Measurements from ENCODE around the gene PRM3.
A peak's percentile ranks its signal among the peaks of the same experiment; 100 is the strongest.

The PRM3 gene

GRCh38 chr16:11258553-11259492 is 14.6 kb downstream of the PRM3 start:
- DNase-seq = peak; percentile 21

- DNase-seq = peak; percentile 63
These were observed 16.1 kb downstream of the PRM3 start for GRCh38 chr16:11257131-11257938.

- DNase-seq = peak; percentile 50
These were observed 16.7 kb downstream of the PRM3 start for GRCh38 chr16:11256661-11257130.

- DNase-seq = peak; percentile 88
These were observed 17.4 kb downstream of the PRM3 start, which contains the start of gene SOCS1 for GRCh38 chr16:11255737-11256660. TSS of gene SOCS1 (minus strand) at chr16:11256204. CDS start at chr16:11255478, 726 bp downstream.

- peak; percentile 61 for DNase-seq
These were observed 18.3 kb downstream of the PRM3 start for GRCh38 chr16:11254913-11255736.

GRCh38 chr16:11253995-11254912 is 19.2 kb downstream of the PRM3 start:
- peak; percentile 21 for DNase-seq

GRCh38 chr16:11253009-11253994 is 20.1 kb downstream of the PRM3 start:
- DNase-seq = peak; percentile 63

- DNase-seq = peak; percentile 24
These were observed 20.9 kb downstream of the PRM3 start for GRCh38 chr16:11252482-11252931.

GRCh38 chr16:11251525-11252481 is 21.6 kb downstream of the PRM3 start:
- DNase-seq = peak; percentile 81

GRCh38 chr16:11250786-11251524 is 22.5 kb downstream of the PRM3 start:
- no peak for DNase-seq

- no peak for DNase-seq
These were observed 23.2 kb downstream of the PRM3 start for GRCh38 chr16:11250091-11250785.

- DNase-seq = no peak
These were observed 24.0 kb downstream of the PRM3 start for GRCh38 chr16:11249233-11250061.

- no peak for DNase-seq
These were observed 25.3 kb downstream of the PRM3 start for GRCh38 chr16:11248133-11248532.

- no peak for DNase-seq
These were observed 27.4 kb downstream of the PRM3 start for GRCh38 chr16:11245988-11246387.

- no peak for DNase-seq
These were observed 28.1 kb downstream of the PRM3 start for GRCh38 chr16:11245222-11245737.
